HepG2 (cell line): ENCODE data around the gene NDUFS7. TPM values are rescaled to one million over a fixed set of nuclear protein-coding genes. Genes with fewer than 3 reads are reported as not detected.

ENCODE experiments used
- CREB3 ChIP-seq: sonication (generic); formaldehyde crosslinking; IDR thresholded peaks from 2 replicates; pipeline ENCODE4 v1.5.0; 2020; ENCODE audit warnings: missing genetic modification reagents
- HES4 ChIP-seq: sonication (generic); formaldehyde crosslinking; IDR thresholded peaks from 2 replicates; pipeline ENCODE4 v1.9.0; 2021; ENCODE audit warnings: mild to moderate bottlenecking, missing genetic modification reagents, borderline replicate concordance
- HNF4A ChIP-seq: sonication (generic); formaldehyde crosslinking; IDR thresholded peaks from 2 replicates; pipeline ENCODE4 v1.4.0; 2020; ENCODE audit warnings: missing genetic modification reagents
- KLF9 ChIP-seq: IDR thresholded peaks from 2 replicates; pipeline ENCODE4 v1.6.1; 2016; ENCODE audit warnings: low read depth
- MEIS1 ChIP-seq: sonication (generic); formaldehyde crosslinking; IDR thresholded peaks from 2 replicates; pipeline ENCODE4 v1.9.0; 2021; ENCODE audit warnings: mild to moderate bottlenecking, missing genetic modification reagents, moderate library complexity, borderline replicate concordance
- NRL ChIP-seq: sonication (generic); formaldehyde crosslinking; IDR thresholded peaks from 2 replicates; pipeline ENCODE4 v1.5.0; 2020; ENCODE audit warnings: missing genetic modification reagents, mild to moderate bottlenecking, moderate library complexity, borderline replicate concordance
- RFX1 ChIP-seq: fragments of 450-650 bp; IDR thresholded peaks from 2 replicates; pipeline ENCODE4 v1.6.1; 2017
- RFXAP ChIP-seq: sonication (generic); formaldehyde crosslinking; IDR thresholded peaks from 2 replicates; pipeline ENCODE4 v1.4.0; 2020; ENCODE audit warnings: missing genetic modification reagents, borderline replicate concordance
- ZBTB42 ChIP-seq: sonication (generic); formaldehyde crosslinking; IDR thresholded peaks from 2 replicates; pipeline ENCODE4 v1.5.0; 2020; ENCODE audit warnings: mild to moderate bottlenecking, missing genetic modification reagents
- ZC3H4 ChIP-seq: sonication (generic); formaldehyde crosslinking; IDR thresholded peaks from 2 replicates; pipeline ENCODE4 v1.4.0; 2020; ENCODE audit warnings: missing genetic modification reagents, borderline replicate concordance
- ZNF343 ChIP-seq: sonication (generic); formaldehyde crosslinking; IDR thresholded peaks from 2 replicates; pipeline ENCODE4 v1.4.0; 2020; ENCODE audit warnings: mild to moderate bottlenecking, missing genetic modification reagents
- ZNF7 ChIP-seq: IDR thresholded peaks from 2 replicates; pipeline ENCODE4 v1.6.1; 2016; ENCODE audit warnings: missing biosample characterization, missing genetic modification reagents
- polyA plus RNA-seq, 8 experiments: library from polyadenylated mRNA; depleted of rRNA in 3 of 8; stranded (reverse) in 7 of 8; unstranded in 1 of 8; fragments of >200 nt; fragmentation: Illumina TruSeq in 4 of 8; extraction: Trizol in 4 of 8; gene quantifications; 2 replicates each; pipeline versions ENCODE4 v1.2.1 to v1.2.3, GENCODE V29; 2011 to 2016; ENCODE audit warnings: low read depth in 4 of 8, missing spikeins in 1 of 8, mixed read lengths in 1 of 8; ENCODE audit not compliant: insufficient read depth in 1 of 8
- total RNA-seq, 5 experiments: library from RNA; depleted of rRNA; stranded (reverse); fragments of >200 nt; fragmentation: Illumina TruSeq; extraction: Trizol; gene quantifications; 2 replicates each; pipeline ENCODE4 v1.2.3, GENCODE V29; 2016; ENCODE audit warnings: low read depth in 1 of 5
- TF ChIP-seq, protein P1 (sequence below): sonication (generic); formaldehyde crosslinking; IDR thresholded peaks from 2 replicates; pipeline ENCODE4 v1.4.0; 2020; ENCODE audit warnings: low read depth, missing genetic modification reagents
- TF ChIP-seq, protein P2 (sequence below): sonication (generic); formaldehyde crosslinking; IDR thresholded peaks from 2 replicates; pipeline ENCODE4 v1.5.0; 2020; ENCODE audit warnings: mild to moderate bottlenecking, missing genetic modification reagents, moderate library complexity
- TF ChIP-seq, protein P3 (sequence below): sonication (generic); formaldehyde crosslinking; IDR thresholded peaks from 2 replicates; pipeline ENCODE4 v1.4.0; 2020; ENCODE audit warnings: mild to moderate bottlenecking, missing genetic modification reagents
- TF ChIP-seq, protein P4 (sequence below): sonication (generic); formaldehyde crosslinking; conservative IDR thresholded peaks from 2 replicates; pipeline ENCODE4 v1.8.1; 2023; ENCODE audit warnings: missing genetic modification reagents
- TF ChIP-seq, protein P5 (sequence below): sonication (generic); formaldehyde crosslinking; IDR thresholded peaks from 2 replicates; pipeline ENCODE4 v1.5.1; 2020; ENCODE audit warnings: missing genetic modification reagents, mild to moderate bottlenecking, borderline replicate concordance

NDUFS7 gene
- total and polyA plus RNA-seq, 2 of the 13 experiments (the other 11 are each of a cell fraction or from before 2014, with no cell fraction given), result 34.3 to 66.9 TPM

- TF ChIP-seq, protein P1, sequence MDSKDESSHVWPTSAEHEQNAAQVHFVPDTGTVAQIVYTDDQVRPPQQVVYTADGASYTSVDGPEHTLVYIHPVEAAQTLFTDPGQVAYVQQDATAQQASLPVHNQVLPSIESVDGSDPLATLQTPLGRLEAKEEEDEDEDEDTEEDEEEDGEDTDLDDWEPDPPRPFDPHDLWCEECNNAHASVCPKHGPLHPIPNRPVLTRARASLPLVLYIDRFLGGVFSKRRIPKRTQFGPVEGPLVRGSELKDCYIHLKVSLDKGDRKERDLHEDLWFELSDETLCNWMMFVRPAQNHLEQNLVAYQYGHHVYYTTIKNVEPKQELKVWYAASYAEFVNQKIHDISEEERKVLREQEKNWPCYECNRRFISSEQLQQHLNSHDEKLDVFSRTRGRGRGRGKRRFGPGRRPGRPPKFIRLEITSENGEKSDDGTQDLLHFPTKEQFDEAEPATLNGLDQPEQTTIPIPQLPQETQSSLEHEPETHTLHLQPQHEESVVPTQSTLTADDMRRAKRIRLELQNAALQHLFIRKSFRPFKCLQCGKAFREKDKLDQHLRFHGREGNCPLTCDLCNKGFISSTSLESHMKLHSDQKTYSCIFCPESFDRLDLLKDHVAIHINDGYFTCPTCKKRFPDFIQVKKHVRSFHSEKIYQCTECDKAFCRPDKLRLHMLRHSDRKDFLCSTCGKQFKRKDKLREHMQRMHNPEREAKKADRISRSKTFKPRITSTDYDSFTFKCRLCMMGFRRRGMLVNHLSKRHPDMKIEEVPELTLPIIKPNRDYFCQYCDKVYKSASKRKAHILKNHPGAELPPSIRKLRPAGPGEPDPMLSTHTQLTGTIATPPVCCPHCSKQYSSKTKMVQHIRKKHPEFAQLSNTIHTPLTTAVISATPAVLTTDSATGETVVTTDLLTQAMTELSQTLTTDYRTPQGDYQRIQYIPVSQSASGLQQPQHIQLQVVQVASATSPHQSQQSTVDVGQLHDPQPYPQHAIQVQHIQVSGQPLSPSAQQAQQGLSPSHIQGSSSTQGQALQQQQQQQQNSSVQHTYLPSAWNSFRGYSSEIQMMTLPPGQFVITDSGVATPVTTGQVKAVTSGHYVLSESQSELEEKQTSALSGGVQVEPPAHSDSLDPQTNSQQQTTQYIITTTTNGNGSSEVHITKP (CRISPR knock-in tag), result 0 out of 2 replicates have a peak, but pooled peaks have one; percentile 38
- no peak for TF ChIP-seq CREB3 (CRISPR knock-in tag)
- TF ChIP-seq ZC3H4, result no peak
- peak; percentile 52; the same call in 1 of the 2 replicates for TF ChIP-seq KLF9 (CRISPR knock-in tag)
- TF ChIP-seq, protein P2, sequence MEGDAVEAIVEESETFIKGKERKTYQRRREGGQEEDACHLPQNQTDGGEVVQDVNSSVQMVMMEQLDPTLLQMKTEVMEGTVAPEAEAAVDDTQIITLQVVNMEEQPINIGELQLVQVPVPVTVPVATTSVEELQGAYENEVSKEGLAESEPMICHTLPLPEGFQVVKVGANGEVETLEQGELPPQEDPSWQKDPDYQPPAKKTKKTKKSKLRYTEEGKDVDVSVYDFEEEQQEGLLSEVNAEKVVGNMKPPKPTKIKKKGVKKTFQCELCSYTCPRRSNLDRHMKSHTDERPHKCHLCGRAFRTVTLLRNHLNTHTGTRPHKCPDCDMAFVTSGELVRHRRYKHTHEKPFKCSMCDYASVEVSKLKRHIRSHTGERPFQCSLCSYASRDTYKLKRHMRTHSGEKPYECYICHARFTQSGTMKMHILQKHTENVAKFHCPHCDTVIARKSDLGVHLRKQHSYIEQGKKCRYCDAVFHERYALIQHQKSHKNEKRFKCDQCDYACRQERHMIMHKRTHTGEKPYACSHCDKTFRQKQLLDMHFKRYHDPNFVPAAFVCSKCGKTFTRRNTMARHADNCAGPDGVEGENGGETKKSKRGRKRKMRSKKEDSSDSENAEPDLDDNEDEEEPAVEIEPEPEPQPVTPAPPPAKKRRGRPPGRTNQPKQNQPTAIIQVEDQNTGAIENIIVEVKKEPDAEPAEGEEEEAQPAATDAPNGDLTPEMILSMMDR (CRISPR knock-in tag), result peak; percentile 25; the same call in 1 of the 2 replicates
- TF ChIP-seq HNF4A (CRISPR knock-in tag), result peak; percentile 88
- TF ChIP-seq, protein P3, sequence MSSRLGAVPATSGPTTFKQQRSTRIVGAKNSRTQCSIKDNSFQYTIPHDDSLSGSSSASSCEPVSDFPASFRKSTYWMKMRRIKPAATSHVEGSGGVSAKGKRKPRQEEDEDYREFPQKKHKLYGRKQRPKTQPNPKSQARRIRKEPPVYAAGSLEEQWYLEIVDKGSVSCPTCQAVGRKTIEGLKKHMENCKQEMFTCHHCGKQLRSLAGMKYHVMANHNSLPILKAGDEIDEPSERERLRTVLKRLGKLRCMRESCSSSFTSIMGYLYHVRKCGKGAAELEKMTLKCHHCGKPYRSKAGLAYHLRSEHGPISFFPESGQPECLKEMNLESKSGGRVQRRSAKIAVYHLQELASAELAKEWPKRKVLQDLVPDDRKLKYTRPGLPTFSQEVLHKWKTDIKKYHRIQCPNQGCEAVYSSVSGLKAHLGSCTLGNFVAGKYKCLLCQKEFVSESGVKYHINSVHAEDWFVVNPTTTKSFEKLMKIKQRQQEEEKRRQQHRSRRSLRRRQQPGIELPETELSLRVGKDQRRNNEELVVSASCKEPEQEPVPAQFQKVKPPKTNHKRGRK, result no peak
- TF ChIP-seq ZNF7 (CRISPR knock-in tag), result no peak
- TF ChIP-seq RFXAP (CRISPR knock-in tag), result 0 out of 2 replicates have a peak, but pooled peaks have one; percentile 33
- TF ChIP-seq ZNF343, result no peak
- TF ChIP-seq RFX1, result no peak
- no peak for TF ChIP-seq HES4 (CRISPR knock-in tag)
- TF ChIP-seq, protein P4, sequence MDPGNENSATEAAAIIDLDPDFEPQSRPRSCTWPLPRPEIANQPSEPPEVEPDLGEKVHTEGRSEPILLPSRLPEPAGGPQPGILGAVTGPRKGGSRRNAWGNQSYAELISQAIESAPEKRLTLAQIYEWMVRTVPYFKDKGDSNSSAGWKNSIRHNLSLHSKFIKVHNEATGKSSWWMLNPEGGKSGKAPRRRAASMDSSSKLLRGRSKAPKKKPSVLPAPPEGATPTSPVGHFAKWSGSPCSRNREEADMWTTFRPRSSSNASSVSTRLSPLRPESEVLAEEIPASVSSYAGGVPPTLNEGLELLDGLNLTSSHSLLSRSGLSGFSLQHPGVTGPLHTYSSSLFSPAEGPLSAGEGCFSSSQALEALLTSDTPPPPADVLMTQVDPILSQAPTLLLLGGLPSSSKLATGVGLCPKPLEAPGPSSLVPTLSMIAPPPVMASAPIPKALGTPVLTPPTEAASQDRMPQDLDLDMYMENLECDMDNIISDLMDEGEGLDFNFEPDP (CRISPR knock-in tag), result no peak
- TF ChIP-seq ZBTB42 (CRISPR knock-in tag), result no peak
- no peak; the same call in 1 of the 2 replicates for TF ChIP-seq NRL (CRISPR knock-in tag)
- TF ChIP-seq, protein P5, sequence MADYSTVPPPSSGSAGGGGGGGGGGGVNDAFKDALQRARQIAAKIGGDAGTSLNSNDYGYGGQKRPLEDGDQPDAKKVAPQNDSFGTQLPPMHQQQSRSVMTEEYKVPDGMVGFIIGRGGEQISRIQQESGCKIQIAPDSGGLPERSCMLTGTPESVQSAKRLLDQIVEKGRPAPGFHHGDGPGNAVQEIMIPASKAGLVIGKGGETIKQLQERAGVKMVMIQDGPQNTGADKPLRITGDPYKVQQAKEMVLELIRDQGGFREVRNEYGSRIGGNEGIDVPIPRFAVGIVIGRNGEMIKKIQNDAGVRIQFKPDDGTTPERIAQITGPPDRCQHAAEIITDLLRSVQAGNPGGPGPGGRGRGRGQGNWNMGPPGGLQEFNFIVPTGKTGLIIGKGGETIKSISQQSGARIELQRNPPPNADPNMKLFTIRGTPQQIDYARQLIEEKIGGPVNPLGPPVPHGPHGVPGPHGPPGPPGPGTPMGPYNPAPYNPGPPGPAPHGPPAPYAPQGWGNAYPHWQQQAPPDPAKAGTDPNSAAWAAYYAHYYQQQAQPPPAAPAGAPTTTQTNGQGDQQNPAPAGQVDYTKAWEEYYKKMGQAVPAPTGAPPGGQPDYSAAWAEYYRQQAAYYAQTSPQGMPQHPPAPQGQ (CRISPR knock-in tag), result no peak
- peak; percentile 76 for TF ChIP-seq MEIS1 (CRISPR knock-in tag)
Measured at GRCh38 chr19:1373534-1374249, 10.0 kb upstream of the NDUFS7 start (continued).
